ENCODE results near the gene KRT80. TPM values are rescaled to one million over a fixed set of nuclear protein-coding genes. Genes with fewer than 3 reads are reported as not detected.

KRT80 gene
- total RNA-seq, 1 donor from 2014 or later = not detected

- Mint-ChIP-seq H3K27ac (no peak overlapping the region), H3K4me3 (no peak overlapping the region), H3K27me3 (ENCODE audit: insufficient read depth) (peaks cover 46% of the 10 kb centered on the region), H3K9me3 (peaks cover 5% of the 10 kb centered on the region), H3K36me3 (ENCODE audit: low read depth) (no peaks in the 10 kb centered on the region), H3K4me1 (ENCODE audit: low read depth) (peaks cover 13% of the 10 kb centered on the region)
- intact Hi-C loops (cut with micrococcal nuclease) = no loop called here
- no peak for DNase-seq (ENCODE audit: low spot score)
Observed at GRCh38 chr12:52224151-52224550, 32.3 kb upstream of the KRT80 start.

- Mint-ChIP-seq H3K36me3 (ENCODE audit: low read depth) (no peaks in the 10 kb centered on the region), H3K9me3 (peaks cover 5% of the 10 kb centered on the region), H3K4me1 (ENCODE audit: low read depth) (peaks cover 13% of the 10 kb centered on the region), H3K4me3 (no peak overlapping the region), H3K27me3 (ENCODE audit: insufficient read depth) (peaks cover 46% of the 10 kb centered on the region), H3K27ac (no peak overlapping the region)
- intact Hi-C loops (cut with micrococcal nuclease) = no loop called here
- no peak for DNase-seq (ENCODE audit: low spot score)
Observed at GRCh38 chr12:52223406-52224039, 31.7 kb upstream of the KRT80 start.

- Mint-ChIP-seq H3K4me3 (no peak overlapping the region), H3K27ac (no peak overlapping the region), H3K36me3 (ENCODE audit: low read depth) (no peaks in the 10 kb centered on the region), H3K27me3 (ENCODE audit: insufficient read depth) (peaks cover 47% of the 10 kb centered on the region), H3K4me1 (ENCODE audit: low read depth) (peaks cover 13% of the 10 kb centered on the region), H3K9me3 (peaks cover 5% of the 10 kb centered on the region)
- no peak for DNase-seq (ENCODE audit: low spot score)
- intact Hi-C loops (cut with micrococcal nuclease) = loop anchor here (1.0 kb wide), 3 partner anchors 22 to 105 kb away; no protein-coding TSS in a partner anchor
Observed at GRCh38 chr12:52222692-52223091, 30.9 kb upstream of the KRT80 start.

DNA sequence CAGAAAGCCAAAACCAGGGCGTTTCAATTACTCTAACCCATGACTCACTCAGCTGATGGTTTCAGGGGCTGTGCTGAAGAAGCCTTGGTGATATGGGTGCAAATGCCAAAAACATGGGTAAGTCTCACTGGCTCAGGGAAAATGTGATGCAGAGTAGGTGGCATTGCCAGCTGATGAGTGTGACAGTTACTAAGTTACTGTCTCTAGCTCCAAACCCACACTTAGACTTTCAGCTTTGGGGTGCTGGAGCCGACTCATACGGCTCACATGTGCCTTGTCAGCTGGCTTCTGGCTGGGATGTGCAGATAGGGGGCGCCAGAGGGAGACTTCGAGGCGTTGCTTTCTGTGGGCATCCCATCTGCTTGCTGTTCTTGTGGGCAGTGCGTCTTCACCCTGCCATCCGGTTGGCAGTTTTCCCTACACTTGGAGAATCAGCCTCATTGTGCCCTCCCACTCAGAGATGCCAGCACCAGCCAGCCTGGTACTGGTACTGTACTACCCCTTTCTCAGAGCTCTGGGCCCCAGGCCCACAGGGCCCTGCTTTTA lies 30.2 kb upstream of the KRT80 start:
- DNase-seq (ENCODE audit: low spot score) = peak; percentile 69
- Mint-ChIP-seq H3K9me3 (peaks cover 5% of the 10 kb centered on the region), H3K36me3 (ENCODE audit: low read depth) (no peaks in the 10 kb centered on the region), H3K4me3 (no peak overlapping the region), H3K27me3 (ENCODE audit: insufficient read depth) (peaks cover 43% of the 10 kb centered on the region), H3K27ac (no peak overlapping the region), H3K4me1 (ENCODE audit: low read depth) (peaks cover 13% of the 10 kb centered on the region)
- intact Hi-C loops (cut with micrococcal nuclease) = loop anchor here (1.0 kb wide), 3 partner anchors 22 to 105 kb away; no protein-coding TSS in a partner anchor

GRCh38 chr12:52221070-52221781 lies 29.4 kb upstream of the KRT80 start:
- peaks cover 5% of the 10 kb centered on the region for H3K9me3 Mint-ChIP-seq
- H3K4me3 Mint-ChIP-seq = no peak overlapping the region
- H3K4me1 Mint-ChIP-seq (ENCODE audit: low read depth) = peaks cover 13% of the 10 kb centered on the region
- peaks cover 36% of the 10 kb centered on the region for H3K27me3 Mint-ChIP-seq (ENCODE audit: insufficient read depth)
- DNase-seq (ENCODE audit: low spot score) = no peak
- H3K27ac Mint-ChIP-seq = no peak overlapping the region
- H3K36me3 Mint-ChIP-seq (ENCODE audit: low read depth) = no peaks in the 10 kb centered on the region
- intact Hi-C loops (cut with micrococcal nuclease) = no loop called here

DNA sequence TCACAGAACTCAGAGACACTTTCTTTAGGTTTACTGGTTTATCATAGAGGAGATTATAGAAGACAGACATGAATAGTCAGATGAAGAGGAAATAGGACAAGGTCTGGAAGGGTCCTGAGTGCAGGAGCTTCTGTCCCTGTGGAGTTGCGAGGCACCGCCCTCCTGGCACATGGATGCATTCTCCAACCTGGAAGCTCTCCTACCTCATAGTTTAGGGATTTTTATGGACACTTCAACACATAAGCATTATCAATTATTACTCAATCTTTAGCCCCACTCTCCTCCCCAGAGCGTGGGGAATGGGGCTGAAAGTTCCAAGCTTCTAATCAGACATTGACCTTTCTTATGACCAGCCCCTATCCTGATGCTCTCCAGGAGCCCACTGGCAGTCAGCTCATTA lies 28.7 kb upstream of the KRT80 start:
- Mint-ChIP-seq H3K9me3 (peaks cover 5% of the 10 kb centered on the region), H3K27me3 (ENCODE audit: insufficient read depth) (peaks cover 36% of the 10 kb centered on the region)

DNA sequence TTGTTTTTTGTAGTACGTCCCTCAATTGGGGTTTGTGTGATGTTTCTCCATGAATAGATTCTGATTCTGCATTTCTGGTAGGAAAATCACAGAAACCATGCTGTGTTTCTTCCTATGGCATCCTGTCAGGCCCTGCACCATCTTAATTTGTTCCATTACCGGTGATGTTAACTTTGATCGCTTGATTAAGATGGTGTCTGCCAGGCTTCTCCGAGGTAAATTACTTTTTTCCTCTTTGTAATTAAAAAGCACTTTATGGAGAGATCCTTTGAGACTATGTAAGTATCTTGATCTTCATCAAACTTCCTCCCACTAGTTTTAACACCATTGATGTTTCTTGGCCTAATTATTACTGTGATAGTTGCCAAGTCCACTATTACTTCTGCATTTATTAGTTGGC lies 26.2 kb upstream of the KRT80 start:
- no peak overlapping the region for H3K4me3 Mint-ChIP-seq
- intact Hi-C loops (cut with micrococcal nuclease) = no loop called here
- peaks cover 32% of the 10 kb centered on the region for H3K27me3 Mint-ChIP-seq (ENCODE audit: insufficient read depth)
- H3K9me3 Mint-ChIP-seq = no peaks in the 10 kb centered on the region
- no peak for DNase-seq (ENCODE audit: low spot score)
- no peak overlapping the region for H3K27ac Mint-ChIP-seq
- H3K4me1 Mint-ChIP-seq (ENCODE audit: low read depth) = peaks cover 13% of the 10 kb centered on the region
- H3K36me3 Mint-ChIP-seq (ENCODE audit: low read depth) = no peaks in the 10 kb centered on the region

More for the DNA sequence above, 28.7 kb upstream of the KRT80 start:
- Mint-ChIP-seq H3K4me1 (ENCODE audit: low read depth) (peaks cover 13% of the 10 kb centered on the region), H3K27ac (no peak overlapping the region), H3K36me3 (ENCODE audit: low read depth) (no peaks in the 10 kb centered on the region), H3K4me3 (no peak overlapping the region)
- DNase-seq (ENCODE audit: low spot score) = no peak
- intact Hi-C loops (cut with micrococcal nuclease) = no loop called here

- intact Hi-C loops (cut with micrococcal nuclease) = no loop called here
- Mint-ChIP-seq H3K9me3 (no peaks in the 10 kb centered on the region), H3K36me3 (ENCODE audit: low read depth) (no peaks in the 10 kb centered on the region), H3K27ac (no peak overlapping the region), H3K4me3 (no peak overlapping the region), H3K4me1 (ENCODE audit: low read depth) (peaks cover 12% of the 10 kb centered on the region), H3K27me3 (ENCODE audit: insufficient read depth) (peaks cover 32% of the 10 kb centered on the region)
- DNase-seq (ENCODE audit: low spot score) = no peak
Observed at GRCh38 chr12:52217223-52217622, 25.4 kb upstream of the KRT80 start.

GRCh38 chr12:52216807-52217206 lies 25.0 kb upstream of the KRT80 start:
- peaks cover 8% of the 10 kb centered on the region for H3K4me1 Mint-ChIP-seq (ENCODE audit: low read depth)
- DNase-seq (ENCODE audit: low spot score) = no peak
- peaks cover 32% of the 10 kb centered on the region for H3K27me3 Mint-ChIP-seq (ENCODE audit: insufficient read depth)
- intact Hi-C loops (cut with micrococcal nuclease) = no loop called here
- no peaks in the 10 kb centered on the region for H3K9me3 Mint-ChIP-seq
- H3K4me3 Mint-ChIP-seq = no peak overlapping the region
- no peak overlapping the region for H3K27ac Mint-ChIP-seq
- no peaks in the 10 kb centered on the region for H3K36me3 Mint-ChIP-seq (ENCODE audit: low read depth)

- Mint-ChIP-seq H3K9me3 (no peaks in the 10 kb centered on the region), H3K27me3 (ENCODE audit: insufficient read depth) (peaks cover 30% of the 10 kb centered on the region), H3K4me1 (ENCODE audit: low read depth) (peaks cover 1% of the 10 kb centered on the region), H3K27ac (no peak overlapping the region), H3K36me3 (ENCODE audit: low read depth) (no peaks in the 10 kb centered on the region), H3K4me3 (no peak overlapping the region)
- intact Hi-C loops (cut with micrococcal nuclease) = no loop called here
- DNase-seq (ENCODE audit: low spot score) = no peak
Observed at GRCh38 chr12:52216100-52216499, 24.3 kb upstream of the KRT80 start.

DNA sequence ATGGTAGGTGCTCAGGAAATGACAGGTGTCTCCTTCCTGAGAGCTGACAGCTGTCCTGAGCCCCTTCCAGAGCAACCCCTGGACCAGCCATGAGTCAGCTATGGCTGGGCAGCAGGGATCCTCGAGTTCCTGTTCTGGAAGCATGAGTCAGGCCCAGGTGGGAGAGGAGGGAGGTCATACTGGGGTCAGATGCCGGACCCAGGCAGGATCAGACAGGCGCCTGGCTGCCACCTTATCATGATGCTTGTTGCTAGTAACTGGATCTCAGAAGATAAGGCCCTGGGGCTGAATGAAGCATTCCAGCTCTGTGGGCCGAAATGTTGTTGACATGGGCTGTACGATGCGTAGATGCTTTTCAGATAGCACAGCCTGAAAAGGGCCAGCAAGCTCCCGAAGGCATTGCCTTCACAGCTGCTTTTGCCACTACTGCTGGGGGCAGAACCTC lies 23.8 kb upstream of the KRT80 start:
- H3K27me3 Mint-ChIP-seq (ENCODE audit: insufficient read depth) = peaks cover 27% of the 10 kb centered on the region
- no peak overlapping the region for H3K4me3 Mint-ChIP-seq
- H3K36me3 Mint-ChIP-seq (ENCODE audit: low read depth) = no peaks in the 10 kb centered on the region
- H3K9me3 Mint-ChIP-seq = no peaks in the 10 kb centered on the region
- H3K4me1 Mint-ChIP-seq (ENCODE audit: low read depth) = no peaks in the 10 kb centered on the region
- intact Hi-C loops (cut with micrococcal nuclease) = no loop called here
- no peak for DNase-seq (ENCODE audit: low spot score)
- H3K27ac Mint-ChIP-seq = no peak overlapping the region

- H3K4me3 Mint-ChIP-seq = no peak overlapping the region
- no peak for DNase-seq (ENCODE audit: low spot score)
- H3K4me1 Mint-ChIP-seq (ENCODE audit: low read depth) = no peaks in the 10 kb centered on the region
- H3K27me3 Mint-ChIP-seq (ENCODE audit: insufficient read depth) = peaks cover 18% of the 10 kb centered on the region
- no peaks in the 10 kb centered on the region for H3K9me3 Mint-ChIP-seq
- no peaks in the 10 kb centered on the region for H3K36me3 Mint-ChIP-seq (ENCODE audit: low read depth)
- H3K27ac Mint-ChIP-seq = no peak overlapping the region
- intact Hi-C loops (cut with micrococcal nuclease) = no loop called here
Observed at GRCh38 chr12:52214421-52214802, 22.6 kb upstream of the KRT80 start.
